T1000 (cell line): ENCODE data around the gene ACSM2B.
"Not testable (repeated sequence)": the region's sequence is repeated elsewhere in the genome, so short reads cannot be mapped to it uniquely, and the experiment has no call there.

Source experiments
- DNase-seq: peaks from one replicate; lab custom pipeline; 2025; ENCODE audit warnings: mixed read lengths; lab: John Stamatoyannopoulos, UW

Gene ACSM2B

DNA sequence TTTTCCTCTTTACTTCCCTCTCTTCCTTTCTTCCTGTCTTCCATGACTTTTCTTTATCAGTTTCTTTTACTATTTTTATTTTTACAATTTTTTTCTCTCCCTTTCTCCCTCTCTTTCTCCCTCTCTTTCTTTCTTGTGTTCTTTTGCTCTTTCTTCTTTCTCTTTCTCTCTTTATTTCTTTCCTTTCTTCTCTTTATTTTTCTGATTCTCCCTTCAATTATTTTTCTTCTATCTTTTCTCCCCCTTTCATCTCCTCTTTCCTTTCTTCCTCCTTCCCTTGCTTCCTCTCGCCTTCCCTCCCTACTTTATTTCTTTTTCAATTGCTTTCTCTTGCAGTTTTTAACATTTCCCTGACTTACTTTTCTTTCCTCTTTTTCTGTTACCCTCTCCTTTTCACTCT is 39.5 kb downstream of the ACSM2B start:
- DNase-seq = not testable (repeated sequence)

DNA sequence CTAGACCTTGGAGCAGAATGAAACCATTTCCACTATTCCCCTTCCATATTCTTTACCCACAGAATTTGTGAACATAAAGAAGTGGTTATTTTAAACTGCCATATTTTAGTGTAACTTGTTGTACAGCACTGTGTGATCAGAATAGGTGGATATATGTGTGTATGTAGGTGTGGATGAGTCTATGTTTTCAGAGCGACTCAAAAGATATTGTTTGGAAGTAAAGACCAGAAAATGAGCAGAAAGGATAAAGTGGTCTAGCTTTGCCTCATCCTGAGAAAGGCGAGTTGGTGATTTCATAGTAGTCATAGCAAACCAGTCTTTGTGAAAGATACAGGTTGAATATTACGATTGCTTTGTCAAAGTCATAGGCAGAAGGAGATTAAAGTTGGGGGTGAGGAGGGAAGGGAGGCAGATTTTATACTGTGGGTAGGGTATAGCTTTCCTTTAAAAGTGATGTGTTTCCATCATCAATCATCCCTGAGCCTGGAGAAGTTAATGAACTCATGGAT is 43.8 kb downstream of the ACSM2B start:
- not testable (repeated sequence) for DNase-seq

- not testable (repeated sequence) for DNase-seq
Measured at GRCh38 chr16:20531795-20532194, 44.4 kb downstream of the ACSM2B start.

DNA sequence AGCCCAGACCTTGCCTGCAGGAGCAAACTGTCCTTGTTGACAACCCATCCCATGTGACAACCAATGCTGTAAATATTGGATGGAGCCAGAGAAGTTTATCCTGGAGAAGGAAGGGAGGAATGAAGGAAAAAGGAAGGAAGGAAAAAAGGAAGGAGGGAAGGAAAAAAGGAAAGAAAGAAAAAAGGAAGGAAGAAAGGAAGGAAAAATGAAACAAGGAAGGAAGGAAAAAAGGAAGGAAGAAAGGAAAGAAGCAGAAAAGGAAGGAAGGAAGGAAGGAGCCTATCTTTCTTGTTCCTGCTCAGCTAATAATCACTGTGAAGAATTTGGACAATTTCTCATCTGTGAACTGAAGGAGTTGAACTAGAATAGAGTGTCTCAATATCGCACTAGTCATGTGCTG is 56.1 kb downstream of the ACSM2B start:
- DNase-seq = no peak

- DNase-seq = no peak
Measured at GRCh38 chr16:20519231-20519630, 56.9 kb downstream of the ACSM2B start.

GRCh38 chr16:20517149-20517548 is 59.0 kb downstream of the ACSM2B start:
- no peak for DNase-seq

DNA sequence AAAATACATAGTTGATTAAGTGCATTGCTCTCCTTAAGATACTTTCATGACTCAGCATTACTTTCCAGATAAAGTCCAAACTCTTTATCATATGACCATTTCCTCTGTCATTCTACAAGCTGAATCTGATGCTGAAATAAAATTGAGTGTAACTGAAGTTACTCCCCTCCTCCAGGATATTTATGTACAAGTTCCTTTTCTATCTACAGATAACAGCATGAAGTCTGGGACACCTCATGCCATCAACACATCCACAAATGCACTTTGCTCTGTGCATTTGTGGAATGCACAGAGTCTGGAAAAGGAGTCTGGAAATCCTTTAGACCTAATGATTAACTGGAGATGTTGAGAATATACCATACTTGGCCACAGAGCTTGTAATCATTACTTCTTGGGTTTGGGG is 60.5 kb downstream of the ACSM2B start:
- DNase-seq = no peak

DNA sequence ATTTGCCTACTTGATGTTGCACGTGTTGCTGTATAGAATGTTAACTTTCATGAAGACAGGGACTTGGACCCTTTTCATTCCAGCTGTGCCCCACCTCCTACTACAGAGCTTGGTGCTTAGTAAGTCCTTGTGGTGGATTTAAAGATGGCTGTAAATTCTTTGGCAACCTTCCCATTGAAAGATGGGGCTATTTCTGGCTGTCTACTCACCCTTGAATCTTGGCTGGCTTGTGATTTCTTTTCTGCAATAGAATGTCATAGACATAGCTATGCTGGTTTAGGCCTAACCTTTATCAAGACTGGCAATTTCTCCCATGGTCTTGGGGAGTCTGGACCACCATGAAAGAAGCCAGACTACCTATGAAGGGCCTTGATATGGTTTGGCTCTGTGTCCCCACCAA is 65.8 kb downstream of the ACSM2B start:
- DNase-seq = no peak

- no peak for DNase-seq
Measured at GRCh38 chr16:20507280-20507679, 68.9 kb downstream of the ACSM2B start.

DNA sequence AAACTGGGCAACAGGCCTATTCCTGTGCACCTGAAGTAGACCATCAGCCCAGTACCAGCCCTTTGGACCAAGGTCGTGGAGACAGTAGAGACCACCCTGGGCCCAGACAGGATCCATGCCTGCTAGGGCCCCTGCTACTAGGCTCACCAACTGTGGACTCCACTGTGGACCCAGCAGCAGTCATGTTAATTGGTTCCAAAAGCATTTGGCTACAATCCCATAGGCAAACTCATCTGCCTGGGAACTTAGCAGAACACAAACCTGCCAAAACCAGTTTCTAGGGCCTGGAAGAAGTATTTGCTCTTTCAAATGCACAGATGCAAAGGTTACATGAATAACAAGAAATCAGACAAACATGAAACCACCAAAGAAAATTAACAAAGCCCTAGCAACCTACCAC is 71.7 kb downstream of the ACSM2B start:
- DNase-seq = no peak

GRCh38 chr16:20491448-20491847 is 84.7 kb downstream of the ACSM2B start:
- not testable (repeated sequence) for DNase-seq

DNA sequence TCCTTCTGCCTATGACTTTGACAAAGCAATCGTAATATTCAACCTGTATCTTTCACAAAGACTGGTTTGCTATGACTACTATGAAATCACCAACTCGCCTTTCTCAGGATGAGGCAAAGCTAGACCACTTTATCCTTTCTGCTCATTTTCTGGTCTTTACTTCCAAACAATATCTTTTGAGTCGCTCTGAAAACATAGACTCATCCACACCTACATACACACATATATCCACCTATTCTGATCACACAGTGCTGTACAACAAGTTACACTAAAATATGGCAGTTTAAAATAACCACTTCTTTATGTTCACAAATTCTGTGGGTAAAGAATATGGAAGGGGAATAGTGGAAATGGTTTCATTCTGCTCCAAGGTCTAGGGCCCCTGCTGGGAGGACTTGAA is 85.2 kb downstream of the ACSM2B start:
- DNase-seq = not testable (repeated sequence)
